H1 (cell line): Measurements from ENCODE around the gene NUP210L. TPM values are rescaled to one million over a fixed set of nuclear protein-coding genes. Genes with fewer than 3 reads are reported as not detected.
A peak's percentile ranks its signal among the peaks of the same experiment; 100 is the strongest.

Source experiments
- BACH1 ChIP-seq: IDR thresholded peaks from 2 replicates; pipeline ENCODE4 v1.6.1; 2012; ENCODE audit warnings: low read length, improper control_type of control experiment
- CEBPB ChIP-seq: IDR thresholded peaks from 2 replicates; pipeline ENCODE4 v1.6.1; 2012; ENCODE audit warnings: low read depth, low read length
- CHD1 ChIP-seq: IDR thresholded peaks from 2 replicates; pipeline ENCODE4 v1.6.1; 2012; ENCODE audit warnings: low read depth, low read length, improper control_type of control experiment
- CHD2 ChIP-seq: IDR thresholded peaks from 2 replicates; pipeline ENCODE4 v1.6.1; 2012; ENCODE audit warnings: low read length, improper control_type of control experiment
- E2F6 ChIP-seq: IDR thresholded peaks from 2 replicates; pipeline ENCODE4 v1.6.1; 2012; ENCODE audit warnings: inconsistent platforms
- HDAC6 ChIP-seq: IDR thresholded peaks from one replicate; pipeline ENCODE4 v1.7.1; 2012; ENCODE audit warnings: low read depth, mild to moderate bottlenecking, inconsistent platforms, low read length, moderate library complexity
- KDM1A ChIP-seq: fragments of 200-600, 300-600 bp; sonication (generic); IDR thresholded peaks from 2 replicates; pipeline ENCODE4 v1.7.1; 2016; ENCODE audit warnings: mild to moderate bottlenecking, low read length, borderline replicate concordance
- KDM5A ChIP-seq: fragments of 200-600 bp; IDR thresholded peaks from 2 replicates; pipeline ENCODE4 v1.7.1; 2012; ENCODE audit warnings: mild to moderate bottlenecking, low read length, inconsistent platforms, mixed read lengths
- MAFK ChIP-seq: IDR thresholded peaks from 2 replicates; pipeline ENCODE4 v1.6.1; 2012; ENCODE audit warnings: low read depth, mild to moderate bottlenecking, improper control_type of control experiment, low read length
- MAX ChIP-seq: IDR thresholded peaks from 2 replicates; pipeline ENCODE4 v1.6.1; 2012; ENCODE audit warnings: inconsistent platforms
- PHF8 ChIP-seq: fragments of 200-600 bp; sonication (generic); conservative IDR thresholded peaks from 2 replicates; pipeline ENCODE4 v1.7.1; 2012; ENCODE audit warnings: low read depth, mild to moderate bottlenecking, inconsistent platforms, low read length, moderate library complexity
- POLR2A ChIP-seq, 2 experiments: IDR thresholded peaks; 1 replicate in 1 of 2; 2 replicates in 1 of 2; pipeline ENCODE4 v1.6.1; 2011; ENCODE audit warnings: low read depth in 2 of 2, low read length in 2 of 2, mild to moderate bottlenecking in 2 of 2; ENCODE audit errors: control extremely low read depth in 1 of 2
- POLR2AphosphoS5 ChIP-seq: IDR thresholded peaks from 2 replicates; pipeline ENCODE4 v1.6.1; 2011; ENCODE audit warnings: low read depth, low read length
- POU5F1 ChIP-seq: IDR thresholded peaks from 2 replicates; pipeline ENCODE4 v1.6.1; 2011; ENCODE audit warnings: low read depth, mild to moderate bottlenecking, low read length, moderate library complexity
- RAD21 ChIP-seq, 2 experiments: IDR thresholded peaks in 1 of 2; conservative IDR thresholded peaks in 1 of 2; 2 replicates each; pipeline ENCODE4 v1.6.1; 2011; ENCODE audit warnings: low read depth in 2 of 2, low read length in 2 of 2, improper control_type of control experiment in 1 of 2, inconsistent platforms in 1 of 2, mild to moderate bottlenecking in 1 of 2, moderate library complexity in 1 of 2
- RBBP5 ChIP-seq: IDR thresholded peaks from 2 replicates; pipeline ENCODE4 v1.7.1; 2012; ENCODE audit warnings: low read depth, mild to moderate bottlenecking, inconsistent platforms, low read length, moderate library complexity, borderline replicate concordance
- RXRA ChIP-seq: IDR thresholded peaks from 2 replicates; pipeline ENCODE4 v1.6.1; 2011; ENCODE audit warnings: low read depth, mild to moderate bottlenecking, low read length, moderate library complexity; ENCODE audit not compliant: insufficient read depth
- SAP30 ChIP-seq: fragments of 300-600 bp; sonication (generic); IDR thresholded peaks from 2 replicates; pipeline ENCODE4 v1.7.1; 2012; ENCODE audit warnings: low read length, moderate library complexity, mild to moderate bottlenecking, inconsistent platforms; ENCODE audit not compliant: insufficient read depth, insufficient replicate concordance
- SP1 ChIP-seq: IDR thresholded peaks from 2 replicates; pipeline ENCODE4 v1.6.1; 2011; ENCODE audit warnings: low read depth, low read length
- TAF1 ChIP-seq: IDR thresholded peaks from 2 replicates; pipeline ENCODE4 v1.6.1; 2011; ENCODE audit warnings: mild to moderate bottlenecking, low read depth, low read length
- TBP ChIP-seq: IDR thresholded peaks from 2 replicates; pipeline ENCODE4 v1.6.1; 2011; ENCODE audit warnings: low read depth, low read length, improper control_type of control experiment
- USF2 ChIP-seq: IDR thresholded peaks from 2 replicates; pipeline ENCODE4 v1.6.1; 2011; ENCODE audit warnings: low read length, improper control_type of control experiment
- YY1 ChIP-seq: IDR thresholded peaks from 2 replicates; pipeline ENCODE4 v1.6.1; 2011; ENCODE audit warnings: low read depth, mild to moderate bottlenecking, low read length
- polyA plus RNA-seq, 7 experiments: library from polyadenylated mRNA; depleted of rRNA in 3 of 7; stranded (reverse) in 5 of 7; unstranded in 2 of 7; fragments of >200 nt in 5 of 7; fragments of 200-250 nt in 2 of 7; gene quantifications; 1 replicate in 5 of 7; 2 replicates in 1 of 7; 4 replicates in 1 of 7; pipeline versions ENCODE4 v1.2.1 to v1.2.3, GENCODE V29; 2011 to 2013; ENCODE audit warnings: missing spikeins in 2 of 7, mixed read lengths in 2 of 7
- total RNA-seq: library from RNA; stranded (reverse); fragmentation: NEBNext Ultra II Directional; extraction: Animal tissue kit (Norgen Biotek cat#: 25700); gene quantifications from 2 replicates; pipeline ENCODE4 v1.2.1, GENCODE V29; 2021

Gene NUP210L
- total and polyA plus RNA-seq, 2 of the 8 experiments (the other 6 are each of a cell fraction or from before 2014, with no cell fraction given) = not detected

- TF ChIP-seq BACH1 (peak; percentile 83), YY1 (no peak), KDM5A (no peak; the same call in 1 of the 2 replicates), CHD1 (no peak), SAP30 (peak; percentile 86), HDAC6 (no peak), POLR2AphosphoS5 (peak; percentile 81), TBP (peak; percentile 95), USF2 (no peak), PHF8 (peak; percentile 80), CEBPB (no peak), TAF1 (peak; percentile 95), MAX (peak; percentile 78), RAD21 (IDR thresholded peaks at IDR 0.05 in 1 of 2, conservative IDR thresholded peaks at IDR 0.05 in 1 of 2; ENCODE audit: low read depth in 2 of 2, low read length in 2 of 2) (peak in 1 of 2 experiments; percentile 10; a peak in 1 of 4 replicates), POLR2A (IDR thresholded peaks at IDR 0.05; ENCODE audit: control extremely low read depth in 1 of 2, low read depth in 2 of 2, low read length in 2 of 2) (peak; percentile 1 to 68), RXRA (no peak), MAFK (no peak), KDM1A (no peak), E2F6 (peak; percentile 96), CHD2 (peak; percentile 16; the same call in 1 of the 2 replicates), POU5F1 (no peak), RBBP5 (0 out of 2 replicates have a peak, but pooled peaks have one; percentile 51), SP1 (peak; percentile 93)
Measured at GRCh38 chr1:154183046-154183915, 28.4 kb upstream of the NUP210L start (continued).
